ENCODE data around the gene KCNIP3. TPM values are rescaled to one million over a fixed set of nuclear protein-coding genes. Genes with fewer than 3 reads are reported as not detected.
A peak's percentile ranks its signal among the peaks of the same experiment; 100 is the strongest.

The KCNIP3 gene
- total RNA-seq, 2 donors from 2014 or later, result 1.6 to 2.9 TPM

DNA sequence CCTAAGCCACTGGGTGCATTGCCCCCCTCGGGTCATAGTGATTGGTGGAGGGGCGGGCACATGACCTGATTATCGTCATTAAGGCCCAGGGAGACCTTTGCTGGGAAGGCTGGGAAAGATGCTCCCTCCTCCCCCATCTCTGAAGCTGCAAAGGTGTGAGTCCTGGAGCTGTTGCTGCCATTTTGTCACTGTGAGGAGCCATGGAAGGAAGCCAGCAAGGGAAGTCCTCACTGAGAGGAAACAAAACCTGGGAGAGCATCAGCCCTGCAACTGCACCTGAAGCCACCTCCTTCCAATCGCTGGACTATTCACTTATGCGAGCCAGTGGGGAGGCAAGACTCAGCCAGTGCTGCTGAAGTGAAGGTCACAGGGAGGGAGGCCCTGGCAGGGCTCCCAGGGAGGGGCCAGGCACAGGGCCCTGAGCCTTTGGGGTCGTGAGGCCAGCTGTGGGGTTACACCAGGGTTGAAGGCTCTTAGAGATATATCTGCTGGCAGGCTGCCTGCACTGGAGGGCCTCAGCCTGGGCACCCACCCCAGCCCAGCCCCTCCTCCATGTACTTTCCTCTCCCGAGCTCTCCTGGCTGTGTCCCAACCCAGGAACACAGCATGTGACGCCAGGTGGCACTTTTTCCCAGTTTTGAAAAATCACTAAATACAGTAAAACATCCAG, 94.6 kb downstream of the KCNIP3 start:
- WGBS, 2 donors, result 11 to 24% methylated on average over 8 of the region's 8 CpGs
- peak overlapping the region in 3 of 4 donors; percentile 60 to 68 (median 66) for H3K27ac ChIP-seq
- peak; percentile 71 to 86 (median 84) for DNase-seq
- no peaks in the 10 kb centered on the region for H3K36me3 ChIP-seq (replicated peaks in 1 of 2; ENCODE audit: insufficient read depth in 1 of 2, low read depth in 2 of 2)
- no peak overlapping the region for H3K4me3 ChIP-seq
- peak; percentile 75 for ATAC-seq
- intact Hi-C loops (cut with DNase I), result no loop called here
- peaks cover 43% of the 10 kb centered on the region for H3K4me1 ChIP-seq
- no peaks in the 10 kb centered on the region for H3K9me3 ChIP-seq
- no peaks in the 10 kb centered on the region for H3K27me3 ChIP-seq
- TF ChIP-seq, protein P1, sequence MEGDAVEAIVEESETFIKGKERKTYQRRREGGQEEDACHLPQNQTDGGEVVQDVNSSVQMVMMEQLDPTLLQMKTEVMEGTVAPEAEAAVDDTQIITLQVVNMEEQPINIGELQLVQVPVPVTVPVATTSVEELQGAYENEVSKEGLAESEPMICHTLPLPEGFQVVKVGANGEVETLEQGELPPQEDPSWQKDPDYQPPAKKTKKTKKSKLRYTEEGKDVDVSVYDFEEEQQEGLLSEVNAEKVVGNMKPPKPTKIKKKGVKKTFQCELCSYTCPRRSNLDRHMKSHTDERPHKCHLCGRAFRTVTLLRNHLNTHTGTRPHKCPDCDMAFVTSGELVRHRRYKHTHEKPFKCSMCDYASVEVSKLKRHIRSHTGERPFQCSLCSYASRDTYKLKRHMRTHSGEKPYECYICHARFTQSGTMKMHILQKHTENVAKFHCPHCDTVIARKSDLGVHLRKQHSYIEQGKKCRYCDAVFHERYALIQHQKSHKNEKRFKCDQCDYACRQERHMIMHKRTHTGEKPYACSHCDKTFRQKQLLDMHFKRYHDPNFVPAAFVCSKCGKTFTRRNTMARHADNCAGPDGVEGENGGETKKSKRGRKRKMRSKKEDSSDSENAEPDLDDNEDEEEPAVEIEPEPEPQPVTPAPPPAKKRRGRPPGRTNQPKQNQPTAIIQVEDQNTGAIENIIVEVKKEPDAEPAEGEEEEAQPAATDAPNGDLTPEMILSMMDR (IDR thresholded peaks at IDR 0.05), result peak in 1 of 7 experiments; percentile 19
- no peak for TF ChIP-seq POLR2A (IDR thresholded peaks at IDR 0.05)

DNA sequence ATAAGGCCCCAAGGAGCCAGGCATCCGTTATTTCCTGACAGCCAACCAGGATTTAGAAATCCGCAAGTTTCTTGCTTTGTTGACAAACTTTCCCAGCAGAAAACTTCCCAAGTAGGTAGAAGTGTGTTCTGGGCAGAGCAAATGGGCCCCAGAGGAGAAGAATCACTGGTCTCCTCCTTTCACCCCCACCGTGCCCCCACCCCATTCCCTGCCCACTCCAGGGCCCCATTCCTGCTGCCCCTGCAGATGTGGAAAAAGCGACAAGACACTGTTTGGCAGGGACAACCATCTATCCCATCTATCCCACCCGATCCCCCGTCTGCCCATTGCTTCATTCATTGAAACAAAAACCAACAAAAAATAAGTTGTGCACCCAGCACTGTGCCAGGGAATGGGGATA, 95.2 kb downstream of the KCNIP3 start:
- Histone ChIP-seq H3K27me3 (no peaks in the 10 kb centered on the region), H3K27ac (peak overlapping the region in 3 of 4 donors; percentile 60 to 68 (median 66)), H3K36me3 (replicated peaks in 1 of 2; ENCODE audit: insufficient read depth in 1 of 2, low read depth in 2 of 2) (no peaks in the 10 kb centered on the region), H3K9me3 (no peaks in the 10 kb centered on the region), H3K4me3 (no peak overlapping the region), H3K4me1 (peaks cover 43% of the 10 kb centered on the region)
- intact Hi-C loops (cut with DNase I), result no loop called here
- 60 to 66% methylated on average over 6 of the region's 6 CpGs for WGBS, 2 donors
- TF ChIP-seq, protein P1 (IDR thresholded peaks at IDR 0.05), result no peak
- TF ChIP-seq POLR2A (IDR thresholded peaks at IDR 0.05), result no peak
- no peak for DNase-seq
- ATAC-seq, result peak; percentile 5

DNA sequence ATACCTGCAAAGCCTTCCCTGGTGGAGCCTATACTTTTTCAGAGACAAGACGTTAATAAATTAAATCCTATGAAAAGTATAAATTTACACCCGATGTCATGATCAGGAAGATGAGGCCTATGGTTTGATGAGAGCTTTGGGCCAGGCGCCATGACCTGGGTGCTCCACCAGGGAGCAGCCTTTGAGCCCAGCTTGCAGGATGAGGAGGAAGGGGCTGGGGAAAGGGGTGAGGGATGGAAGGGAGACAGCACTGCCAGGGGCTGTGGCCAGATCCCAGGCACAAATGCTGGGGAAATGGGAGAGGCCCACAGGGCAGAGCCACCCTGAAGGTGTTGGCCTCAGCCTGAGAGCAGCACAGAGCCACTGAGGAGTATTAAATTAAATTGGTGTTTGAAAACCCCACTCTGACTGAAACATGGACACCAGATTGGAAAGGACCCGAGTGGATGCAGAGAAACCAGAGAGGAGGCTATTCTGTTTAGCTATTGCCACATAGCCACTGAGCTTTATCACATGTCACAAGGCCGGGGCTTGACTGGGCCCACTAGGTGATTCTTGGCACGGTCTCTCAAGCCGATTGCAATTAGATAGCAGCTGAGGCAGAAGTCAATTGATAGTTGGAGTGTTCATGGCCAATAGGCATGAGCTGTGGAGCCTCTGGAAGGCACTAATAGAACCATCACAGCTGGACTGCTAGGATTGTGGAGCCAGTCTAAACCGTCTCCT, 95.7 kb downstream of the KCNIP3 start:
- ATAC-seq (no peak), DNase-seq (peak in 2 of 4 donors; percentile 31 to 54)
- TF ChIP-seq POLR2A (IDR thresholded peaks at IDR 0.05), result no peak
- TF ChIP-seq, protein P1 (IDR thresholded peaks at IDR 0.05), result peak in 1 of 7 experiments; percentile 16
- WGBS, 2 donors, result 63 to 68% methylated on average over 8 of the region's 8 CpGs
- intact Hi-C loops (cut with DNase I), result no loop called here
- no peak overlapping the region for H3K4me3 ChIP-seq
- H3K36me3 ChIP-seq (replicated peaks in 1 of 2; ENCODE audit: insufficient read depth in 1 of 2, low read depth in 2 of 2), result no peaks in the 10 kb centered on the region
- peaks cover 43% of the 10 kb centered on the region for H3K4me1 ChIP-seq
- no peaks in the 10 kb centered on the region for H3K27me3 ChIP-seq
- H3K9me3 ChIP-seq, result no peaks in the 10 kb centered on the region
- peak overlapping the region in 2 of 4 donors; percentile 66 to 68 for H3K27ac ChIP-seq

DNA sequence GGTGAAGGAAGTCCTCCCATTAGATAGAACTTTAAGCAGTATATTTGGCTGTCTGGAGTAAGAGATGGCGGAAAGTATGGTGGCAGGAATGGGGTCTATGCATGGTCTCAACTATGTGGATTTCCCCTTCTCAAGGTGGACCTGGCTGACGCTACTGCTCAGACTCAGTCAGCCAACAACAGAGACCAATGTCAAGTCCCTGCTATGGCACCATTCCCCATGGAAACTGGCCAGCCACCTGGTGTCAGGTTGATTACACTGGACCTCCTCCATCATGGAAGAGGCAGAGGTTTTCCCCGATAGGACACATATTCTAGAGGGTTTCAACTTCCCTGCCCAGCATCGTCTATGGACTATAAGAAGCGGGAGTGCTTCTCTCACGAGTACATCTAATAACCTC, 96.8 kb downstream of the KCNIP3 start:
- intact Hi-C loops (cut with DNase I), result no loop called here
- no peak for TF ChIP-seq POLR2A (IDR thresholded peaks at IDR 0.05)
- TF ChIP-seq, protein P1 (IDR thresholded peaks at IDR 0.05), result no peak
- H3K36me3 ChIP-seq (replicated peaks in 1 of 2; ENCODE audit: insufficient read depth in 1 of 2, low read depth in 2 of 2), result no peaks in the 10 kb centered on the region
- DNase-seq, result peak in 2 of 4 donors; percentile 49 to 69
- no peaks in the 10 kb centered on the region for H3K27me3 ChIP-seq
- no peak overlapping the region for H3K4me3 ChIP-seq
- H3K9me3 ChIP-seq, result no peaks in the 10 kb centered on the region
- H3K27ac ChIP-seq, result no peak overlapping the region
- ATAC-seq, result no peak
- 71 to 79% methylated on average over 5 to 6 of the region's 6 CpGs for WGBS, 2 donors
- H3K4me1 ChIP-seq, result peaks cover 40% of the 10 kb centered on the region

All from body of pancreas (tissue), 4 donors.